GM12892 (cell line): ENCODE data around the gene LENG1.

Source experiments
- POLR2A ChIP-seq: IDR thresholded peaks from 2 replicates; pipeline ENCODE4 v1.6.1; 2011; ENCODE audit warnings: low read depth, low read length, control low read depth
- TAF1 ChIP-seq: IDR thresholded peaks from 2 replicates; pipeline ENCODE4 v1.6.1; 2011; ENCODE audit warnings: low read depth, mild to moderate bottlenecking, control low read depth, low read length, borderline replicate concordance

DNA sequence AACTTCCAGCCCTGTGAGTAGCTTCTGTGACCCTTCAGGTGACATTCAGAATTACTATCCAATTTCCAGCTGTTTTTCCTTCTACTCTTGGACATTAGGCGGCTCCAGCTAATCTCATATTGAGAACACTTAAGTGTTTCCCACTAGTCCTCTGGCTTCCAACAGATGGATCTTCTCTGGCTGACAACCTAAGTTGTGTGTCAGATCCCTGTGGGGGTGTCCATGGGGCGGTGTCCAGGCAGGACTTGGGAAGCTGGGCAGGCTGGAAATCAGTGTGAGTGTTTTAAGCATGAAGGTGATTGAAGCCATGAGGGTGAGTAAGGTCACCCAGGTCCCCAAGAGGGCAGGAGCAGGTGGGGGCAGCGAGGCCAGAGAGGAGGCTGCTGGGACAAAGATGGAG is 11.8 kb downstream of the LENG1 start:
- TF ChIP-seq POLR2A (no peak), TAF1 (no peak)
